Measurements from ENCODE around the gene CAPRIN1.
A peak's percentile ranks its signal among the peaks of the same experiment; 100 is the strongest.

CAPRIN1 gene

DNA sequence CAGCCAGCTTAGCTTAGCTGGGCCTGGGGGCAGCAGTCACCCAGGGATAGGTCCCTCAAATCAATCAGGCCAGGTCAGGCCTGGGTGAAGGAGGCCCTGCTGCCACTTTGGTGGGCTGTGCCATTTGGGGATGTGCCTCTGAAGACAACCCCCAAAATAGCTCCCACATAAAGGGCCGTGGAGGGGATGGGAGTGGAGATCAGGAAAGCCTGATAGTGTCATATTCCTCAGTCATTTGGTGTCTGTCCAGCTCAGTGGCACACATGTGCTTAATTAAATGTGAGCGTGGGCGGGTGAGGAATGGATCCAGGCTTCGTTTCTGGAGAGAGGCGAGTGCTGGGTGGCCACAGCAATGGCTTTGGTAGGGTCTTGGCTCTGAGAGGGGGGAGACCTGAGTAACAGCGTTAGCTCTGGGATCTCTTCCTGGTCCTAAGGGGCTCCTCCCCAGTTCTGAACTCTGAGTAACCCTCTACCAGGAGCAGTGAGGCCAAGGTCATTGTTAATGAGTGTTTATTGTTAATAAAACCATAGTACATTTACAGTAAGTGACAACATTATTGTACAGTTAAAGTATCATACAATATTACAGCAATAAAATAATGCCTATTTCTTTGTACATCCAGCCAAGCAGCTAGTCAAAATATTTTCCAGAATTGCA, 99.1 kb downstream of the CAPRIN1 start:
- DNase-seq (ENCODE audit: low read depth): peak; percentile 60
- TF ChIP-seq, protein P1, sequence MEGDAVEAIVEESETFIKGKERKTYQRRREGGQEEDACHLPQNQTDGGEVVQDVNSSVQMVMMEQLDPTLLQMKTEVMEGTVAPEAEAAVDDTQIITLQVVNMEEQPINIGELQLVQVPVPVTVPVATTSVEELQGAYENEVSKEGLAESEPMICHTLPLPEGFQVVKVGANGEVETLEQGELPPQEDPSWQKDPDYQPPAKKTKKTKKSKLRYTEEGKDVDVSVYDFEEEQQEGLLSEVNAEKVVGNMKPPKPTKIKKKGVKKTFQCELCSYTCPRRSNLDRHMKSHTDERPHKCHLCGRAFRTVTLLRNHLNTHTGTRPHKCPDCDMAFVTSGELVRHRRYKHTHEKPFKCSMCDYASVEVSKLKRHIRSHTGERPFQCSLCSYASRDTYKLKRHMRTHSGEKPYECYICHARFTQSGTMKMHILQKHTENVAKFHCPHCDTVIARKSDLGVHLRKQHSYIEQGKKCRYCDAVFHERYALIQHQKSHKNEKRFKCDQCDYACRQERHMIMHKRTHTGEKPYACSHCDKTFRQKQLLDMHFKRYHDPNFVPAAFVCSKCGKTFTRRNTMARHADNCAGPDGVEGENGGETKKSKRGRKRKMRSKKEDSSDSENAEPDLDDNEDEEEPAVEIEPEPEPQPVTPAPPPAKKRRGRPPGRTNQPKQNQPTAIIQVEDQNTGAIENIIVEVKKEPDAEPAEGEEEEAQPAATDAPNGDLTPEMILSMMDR (conservative IDR thresholded peaks at IDR 0.05; ENCODE audit: low read length): no peak

More for the DNA sequence above, 99.1 kb downstream of the CAPRIN1 start:
- no peak overlapping the region for H3K4me3 ChIP-seq (ENCODE audit: low read length)

Measured in AG10803 (cell line).